BE2C (cell line): ENCODE data around the gene POU2F2.

Experiments
- DNase-seq: peaks from one replicate; pipeline ENCODE4 v3.0.0-alpha.2; 2020
- H3K27me3 ChIP-seq: fragments of 250-450 bp; sonication (Bioruptor Pico); 2 replicates; pipeline ENCODE4 v1.5.1; 2020; ENCODE audit warnings: mild to moderate bottlenecking
- H3K36me3 ChIP-seq: fragments of 250-450 bp; sonication (Bioruptor Pico); 2 replicates; pipeline ENCODE4 v1.5.1; 2020; ENCODE audit warnings: mild to moderate bottlenecking
- H3K4me1 ChIP-seq: fragments of 250-450 bp; sonication (Bioruptor Pico); 2 replicates; pipeline ENCODE4 v1.5.1; 2020
- H3K4me3 ChIP-seq: 2 replicates; pipeline ENCODE4 v1.5.1; 2011; ENCODE audit warnings: low read depth, low read length
- H3K9me3 ChIP-seq: fragments of 250-450 bp; sonication (Bioruptor Pico); 2 replicates; pipeline ENCODE4 v1.5.1; 2020
- CTCF ChIP-seq: IDR thresholded peaks from 2 replicates; pipeline ENCODE4 v1.5.1; 2012; ENCODE audit warnings: mild to moderate bottlenecking, low read depth, low read length

POU2F2 gene

DNA sequence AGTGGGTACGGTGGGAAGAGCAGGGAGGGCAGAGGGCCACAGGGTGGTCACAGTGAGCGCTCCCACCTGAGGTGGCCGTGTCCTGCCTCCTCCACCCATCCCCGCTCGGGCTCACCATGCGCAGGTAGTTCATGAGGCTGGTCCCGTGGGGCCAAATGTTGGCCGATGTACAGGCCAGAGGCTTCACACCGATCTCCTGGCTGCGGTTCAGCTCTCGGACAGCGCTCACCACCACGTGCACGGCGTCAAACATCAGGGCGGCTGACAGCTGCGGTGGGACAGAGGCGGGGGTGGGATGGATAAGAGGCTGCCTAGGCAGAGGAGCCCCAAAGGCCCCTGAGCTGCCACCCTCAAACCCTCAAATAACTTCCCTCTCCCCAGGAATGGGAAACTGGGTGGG lies 78.0 kb downstream of the POU2F2 start:
- DNase-seq = no peak
- no peak overlapping the region for H3K4me3 ChIP-seq
- H3K4me1 ChIP-seq = peaks cover 31% of the 10 kb centered on the region
- H3K36me3 ChIP-seq = no peaks in the 10 kb centered on the region
- H3K9me3 ChIP-seq = no peaks in the 10 kb centered on the region
- no peaks in the 10 kb centered on the region for H3K27me3 ChIP-seq
- no peak for TF ChIP-seq CTCF

GRCh38 chr19:42053037-42053935 lies 79.0 kb downstream of the POU2F2 start:
- Histone ChIP-seq H3K9me3 (no peaks in the 10 kb centered on the region), H3K36me3 (no peaks in the 10 kb centered on the region), H3K27me3 (no peaks in the 10 kb centered on the region), H3K4me1 (peaks cover 31% of the 10 kb centered on the region), H3K4me3 (peak overlapping the region; percentile 15)
- no peak for TF ChIP-seq CTCF
- peak; percentile 28 for DNase-seq

DNA sequence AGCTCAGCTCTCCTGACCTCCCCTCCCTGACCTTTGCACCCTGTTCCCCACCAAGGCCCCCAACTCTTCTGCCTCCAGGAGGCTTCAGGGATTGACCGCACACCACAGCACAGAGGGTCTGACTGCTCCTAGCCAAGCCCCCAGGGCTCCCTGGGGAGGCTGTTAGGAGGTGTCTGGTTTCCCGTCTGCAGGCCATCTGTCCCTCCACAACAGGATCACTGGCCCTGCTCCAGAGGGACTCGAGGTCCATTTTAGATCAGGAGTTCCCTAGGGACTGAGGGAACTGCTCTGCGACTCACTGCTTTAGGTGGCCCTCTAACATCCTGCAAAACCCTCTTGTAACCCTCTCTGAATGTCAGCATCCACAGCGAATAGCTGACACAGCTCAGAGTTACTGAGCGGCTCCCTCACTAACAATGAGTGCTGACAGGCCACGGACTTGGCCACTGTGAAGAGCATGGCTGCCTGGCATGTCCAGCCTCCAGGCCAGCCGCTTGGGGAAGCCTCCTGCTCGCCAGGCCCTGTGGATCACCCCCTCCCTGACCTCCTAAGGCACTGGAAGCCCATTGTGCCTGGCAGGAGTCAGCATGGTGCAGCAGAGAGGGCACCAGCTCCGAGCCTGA lies 79.9 kb downstream of the POU2F2 start:
- peak; percentile 98 for DNase-seq
- peak; percentile 7; the same call in 1 of the 2 replicates for TF ChIP-seq CTCF
- Histone ChIP-seq H3K27me3 (no peaks in the 10 kb centered on the region), H3K4me1 (peaks cover 31% of the 10 kb centered on the region), H3K36me3 (no peaks in the 10 kb centered on the region), H3K4me3 (peak overlapping the region; percentile 15), H3K9me3 (no peaks in the 10 kb centered on the region)

DNA sequence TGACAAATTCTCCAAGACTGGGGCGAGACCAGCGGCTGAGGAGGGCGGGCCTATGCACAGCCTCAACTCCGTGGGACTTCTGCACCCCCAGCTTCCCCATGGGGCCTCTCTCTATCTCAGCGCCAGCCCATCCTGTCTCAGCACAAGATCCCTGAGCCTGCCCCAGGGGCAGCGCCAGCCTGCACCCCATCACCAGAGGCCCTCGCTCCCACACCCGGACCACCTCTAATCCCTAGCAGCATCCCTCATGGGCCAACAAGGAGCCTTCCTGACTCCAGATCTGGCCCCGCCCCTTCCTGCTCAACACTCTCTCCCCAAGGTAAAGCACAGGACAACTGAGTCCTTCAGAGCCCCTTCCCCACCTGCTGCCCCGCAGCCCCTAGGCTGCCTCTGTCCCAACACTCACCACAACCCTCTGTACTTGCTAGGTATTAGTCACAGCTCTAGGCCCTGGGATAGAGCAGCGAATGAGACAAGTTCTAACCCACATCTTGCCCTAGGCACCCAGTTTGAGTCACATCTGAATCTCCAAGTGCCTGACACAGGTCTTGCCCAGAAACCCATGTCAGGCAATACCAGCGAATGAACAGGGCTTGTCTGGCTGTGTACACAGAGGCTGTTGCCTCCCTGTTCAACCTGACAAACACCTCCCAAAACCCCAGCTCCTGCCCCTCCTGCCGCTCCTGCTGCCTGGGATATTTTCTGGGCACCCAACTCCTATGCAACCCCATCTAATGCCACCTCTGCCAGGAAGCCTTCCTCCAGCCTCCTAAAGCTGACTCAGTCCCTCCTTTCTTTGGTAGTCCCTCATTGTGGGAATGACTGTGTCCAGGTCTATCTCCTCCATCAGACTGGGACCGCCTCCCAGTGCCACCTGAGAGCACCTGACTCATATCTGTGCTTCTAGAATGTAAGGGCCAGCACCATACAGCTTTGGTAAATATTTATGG lies 80.8 kb downstream of the POU2F2 start:
- peaks cover 31% of the 10 kb centered on the region for H3K4me1 ChIP-seq
- no peaks in the 10 kb centered on the region for H3K27me3 ChIP-seq
- no peaks in the 10 kb centered on the region for H3K9me3 ChIP-seq
- no peak for TF ChIP-seq CTCF
- H3K36me3 ChIP-seq = no peaks in the 10 kb centered on the region
- DNase-seq = no peak
- H3K4me3 ChIP-seq = no peak overlapping the region

DNA sequence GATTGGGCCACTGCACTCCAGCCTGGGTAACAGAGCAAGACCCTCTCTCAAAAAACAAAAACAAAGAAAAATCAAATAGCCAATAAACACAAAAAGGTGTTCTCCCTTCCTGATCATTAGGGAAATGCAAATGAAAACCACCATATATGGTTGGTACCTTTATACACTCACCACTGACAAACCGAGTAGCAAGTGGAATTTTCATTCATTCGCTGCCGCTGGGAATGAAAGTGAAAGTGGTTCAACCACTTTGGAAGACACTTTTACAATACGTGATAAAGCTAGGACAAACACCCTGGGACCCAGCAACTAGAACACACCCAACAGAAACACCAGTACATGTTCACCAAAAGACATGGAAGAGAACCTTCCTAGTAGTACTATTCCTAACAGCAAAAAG lies 83.3 kb downstream of the POU2F2 start:
- no peak for DNase-seq
- Histone ChIP-seq H3K27me3 (no peaks in the 10 kb centered on the region), H3K9me3 (no peaks in the 10 kb centered on the region), H3K36me3 (no peaks in the 10 kb centered on the region), H3K4me3 (no peak overlapping the region), H3K4me1 (peaks cover 26% of the 10 kb centered on the region)
- no peak for TF ChIP-seq CTCF
